DMS153 treated with DMSO at 0.1 percent for 48 hours (cell line): Measurements from ENCODE around the gene EXOG.

ENCODE experiments used
- DNase-seq: peaks from one replicate; lab custom pipeline; 2025; ENCODE audit not compliant: unreplicated experiment; lab: John Stamatoyannopoulos, UW

The EXOG gene

DNA sequence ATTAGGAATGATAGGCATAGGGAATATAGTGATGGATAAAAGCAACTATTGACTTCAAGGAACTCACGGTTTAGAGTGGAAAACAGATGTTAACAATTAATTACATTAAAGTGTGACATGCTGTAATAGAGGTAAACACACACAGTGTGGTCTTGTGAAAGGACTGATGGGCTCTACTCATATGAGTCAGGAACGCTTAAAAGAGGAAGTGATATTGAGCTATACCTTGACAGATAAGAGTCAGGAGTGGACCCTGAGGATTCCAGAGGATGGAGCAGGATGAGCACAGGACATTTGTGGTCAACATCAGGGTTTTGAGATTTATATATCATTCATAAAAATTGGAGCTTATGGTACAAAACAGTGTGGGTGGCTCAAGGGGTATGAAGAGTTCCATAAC, 11.0 kb downstream of the EXOG start:
- no peak for DNase-seq

DNA sequence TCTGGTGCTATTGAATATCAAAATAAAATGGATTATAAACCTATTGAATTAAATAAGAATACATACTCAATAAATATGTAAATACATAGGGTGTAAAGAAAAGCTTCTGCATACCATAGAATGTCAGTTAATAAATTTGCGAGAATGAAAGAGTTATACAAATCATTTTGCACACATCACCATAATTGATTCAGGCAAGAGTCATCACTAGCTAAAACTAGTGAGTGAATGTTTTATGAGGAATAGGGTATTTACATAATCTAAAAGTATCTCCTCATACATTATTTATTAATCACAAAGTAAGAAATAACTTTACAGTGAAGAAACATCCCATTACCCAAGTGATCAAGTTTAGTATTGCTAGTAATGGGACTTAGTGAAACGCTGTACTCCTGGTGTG, 13.6 kb downstream of the EXOG start:
- DNase-seq = no peak

DNA sequence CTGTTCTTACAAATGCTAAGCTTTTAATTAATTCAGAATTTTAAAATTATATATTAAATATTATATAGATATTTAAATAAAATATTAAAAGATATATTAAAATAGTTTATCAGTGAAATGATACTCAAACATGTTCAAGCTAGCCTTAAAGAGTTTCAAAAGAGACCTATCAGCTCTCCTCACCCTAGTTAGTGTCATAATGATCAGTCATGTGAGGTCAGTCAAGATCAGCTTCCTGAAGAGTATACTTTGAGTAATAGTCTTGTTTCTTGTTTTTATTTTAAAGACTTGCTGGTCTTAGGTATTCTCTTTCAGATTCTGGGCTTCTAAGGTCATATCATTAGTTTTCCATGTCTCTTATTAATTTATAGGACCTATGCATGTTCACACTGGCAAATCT, 14.5 kb downstream of the EXOG start:
- DNase-seq = no peak

DNA sequence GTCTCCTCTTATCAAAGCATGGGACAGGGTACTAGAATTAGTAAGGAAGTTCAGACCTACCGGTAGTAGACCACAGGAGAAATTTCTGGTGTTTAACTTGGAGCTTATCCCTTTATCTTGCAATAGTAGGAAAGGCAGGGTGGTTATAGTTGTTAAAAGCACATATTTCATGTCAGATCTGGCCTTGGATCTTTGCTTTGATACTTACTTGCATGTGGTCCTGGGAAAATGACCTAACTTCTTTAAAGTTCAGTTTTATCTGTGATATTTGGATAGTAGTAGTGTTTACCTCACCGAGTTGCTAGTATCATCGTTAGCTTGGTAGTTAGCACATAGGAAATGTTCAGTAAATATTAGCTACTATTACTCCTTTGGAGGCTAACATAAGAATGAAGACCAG, 15.4 kb downstream of the EXOG start:
- no peak for DNase-seq

DNA sequence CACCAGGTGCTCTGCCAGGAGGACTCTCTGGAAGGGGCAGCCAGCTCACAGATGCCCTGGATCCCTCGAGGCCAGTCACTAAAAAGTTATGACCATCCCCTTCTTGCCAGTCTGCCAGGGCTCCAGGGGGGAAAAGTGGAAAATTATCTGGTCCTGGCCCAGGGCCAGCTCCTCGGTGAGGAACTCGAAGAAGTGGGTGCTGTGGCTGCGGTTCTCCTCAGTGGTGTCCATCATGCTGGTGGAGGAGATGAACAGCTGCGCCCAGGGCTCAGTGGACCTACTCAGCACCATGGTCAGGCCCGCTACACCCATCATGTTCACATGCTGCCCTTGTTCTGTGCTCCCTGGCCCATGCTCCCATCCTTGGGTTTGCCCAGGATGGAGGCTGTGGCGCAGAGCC, 19.2 kb downstream of the EXOG start:
- DNase-seq = no peak

DNA sequence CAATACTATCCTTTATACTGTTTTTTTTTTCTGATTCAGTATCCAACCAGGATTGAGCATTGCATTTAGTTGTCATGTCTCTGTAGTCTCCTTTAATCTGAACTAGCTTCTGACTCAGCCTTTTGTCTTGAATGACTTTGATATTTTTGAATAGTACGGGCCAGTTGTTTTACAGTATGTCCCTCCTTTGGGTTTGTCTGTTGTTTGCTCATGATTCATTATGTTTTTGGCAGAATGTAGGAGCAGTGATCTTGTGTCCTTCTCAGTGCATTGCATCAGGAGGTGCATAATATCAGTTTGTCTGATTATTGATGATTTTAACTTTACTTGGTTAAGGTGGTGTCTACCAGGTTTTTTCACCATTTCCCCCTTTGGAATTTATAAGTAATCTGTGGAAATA, 20.5 kb downstream of the EXOG start:
- no peak for DNase-seq

DNA sequence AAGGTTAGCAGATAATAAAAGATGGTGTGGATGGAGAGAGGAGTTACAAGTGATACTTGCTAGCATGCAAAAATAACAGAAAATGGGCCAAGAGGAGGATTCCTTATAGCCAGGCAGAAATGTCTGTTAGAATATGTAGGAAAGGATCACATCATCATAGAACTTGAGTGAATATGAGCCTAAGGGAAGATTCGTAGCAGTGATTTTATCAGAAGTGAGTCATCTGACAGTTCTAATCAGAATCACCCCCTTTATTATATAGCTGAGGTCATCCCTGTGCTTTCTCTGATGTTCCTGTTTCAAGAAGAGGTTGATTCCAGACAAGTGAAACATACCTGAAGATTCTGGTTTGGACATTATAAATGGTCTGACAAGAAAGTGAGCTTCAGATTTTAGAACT, 22.9 kb downstream of the EXOG start:
- DNase-seq = no peak

DNA sequence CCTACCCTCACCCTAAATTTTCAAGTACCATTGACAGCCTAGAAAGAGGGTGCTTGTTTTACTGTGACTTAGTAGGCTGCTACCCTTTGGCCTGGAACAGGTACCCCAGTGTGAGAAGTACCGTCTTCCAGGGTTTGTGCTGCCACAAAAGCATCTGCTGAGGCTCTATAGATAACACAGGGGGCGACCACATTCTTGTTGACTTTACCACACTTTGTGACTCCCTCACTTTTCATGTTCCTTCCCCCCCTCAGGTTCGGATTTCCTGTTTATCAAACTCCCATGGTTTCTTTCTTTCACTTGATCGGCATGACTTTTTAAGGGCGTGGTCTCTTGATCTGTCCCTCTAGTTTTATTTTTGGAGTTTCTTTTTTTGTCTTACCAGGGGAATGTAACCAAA, 23.5 kb downstream of the EXOG start:
- no peak for DNase-seq

DNA sequence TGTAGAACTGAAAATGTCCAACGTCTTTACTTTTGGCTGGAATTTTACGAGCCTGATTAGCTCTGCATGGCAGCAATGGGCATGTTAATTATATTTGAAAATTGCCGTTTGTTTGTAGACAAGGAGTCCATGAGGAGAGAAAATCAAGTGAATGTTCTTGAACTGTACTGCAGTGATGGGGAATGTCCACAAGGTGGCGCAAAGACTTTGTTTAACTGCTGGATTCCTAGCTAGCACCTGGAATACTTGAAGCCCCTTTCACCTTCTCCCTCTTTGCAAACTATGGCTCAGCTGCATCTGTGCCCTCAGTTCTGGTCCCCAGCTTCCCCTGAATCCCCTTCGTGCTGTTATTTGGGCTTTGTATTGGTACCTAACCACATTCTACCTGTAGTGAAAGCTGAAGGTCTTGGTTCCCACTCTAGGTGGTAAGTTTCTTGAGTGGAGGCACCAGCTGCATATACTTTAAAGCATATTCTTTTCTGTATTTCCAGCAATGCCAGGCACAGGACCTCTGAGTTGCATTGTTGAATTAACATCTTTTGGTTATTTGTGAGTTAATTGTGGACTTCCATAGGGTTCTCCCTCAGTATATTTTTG, 25.3 kb downstream of the EXOG start:
- no peak for DNase-seq

DNA sequence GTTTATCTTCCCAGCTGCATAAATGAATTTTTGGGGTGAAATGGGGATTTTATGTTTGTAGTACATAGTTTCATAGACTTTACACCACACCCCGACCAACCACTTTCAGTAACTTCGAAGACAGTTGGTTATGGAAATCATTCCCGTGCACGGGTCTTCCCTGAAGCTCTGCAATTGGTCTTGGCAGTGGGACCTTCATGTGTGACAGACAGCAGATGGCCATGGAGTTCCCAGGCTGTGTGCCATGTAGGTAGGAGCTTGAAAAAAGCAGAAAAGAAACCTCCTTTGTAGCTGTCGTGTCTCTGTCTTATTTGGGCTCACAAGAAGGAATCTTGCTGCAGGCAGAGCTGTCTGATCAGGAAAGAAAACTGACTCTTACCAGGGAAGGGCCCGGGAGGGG, 25.9 kb downstream of the EXOG start:
- no peak for DNase-seq

DNA sequence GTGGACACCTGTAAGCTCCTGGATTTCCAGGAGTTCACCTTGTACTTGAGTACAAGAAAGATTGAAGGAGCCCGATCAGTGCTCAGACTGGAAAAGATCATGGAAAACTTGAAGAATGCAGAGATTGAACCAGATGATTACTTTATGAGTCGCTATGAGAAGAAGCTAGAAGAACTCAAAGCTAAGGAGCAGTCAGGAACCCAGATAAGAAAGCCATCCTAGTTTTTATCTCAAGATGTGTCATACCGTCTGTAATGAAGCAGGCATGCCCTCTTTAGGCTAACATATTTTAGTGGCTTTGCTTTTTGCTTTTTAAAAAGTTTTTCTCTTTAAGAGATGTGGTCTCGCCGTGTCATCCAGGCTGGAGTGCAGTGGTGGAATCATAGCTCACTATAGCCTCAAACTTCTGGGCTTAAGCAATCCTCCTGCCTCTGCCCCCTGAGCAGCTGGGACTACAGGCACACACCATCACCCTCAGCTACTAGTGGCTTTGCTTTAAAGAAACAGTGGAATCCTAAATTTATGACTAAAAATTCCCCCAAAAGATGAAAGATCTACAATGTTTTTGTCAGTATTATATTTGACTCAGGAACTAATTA, 28.1 kb downstream of the EXOG start:
- DNase-seq = no peak

DNA sequence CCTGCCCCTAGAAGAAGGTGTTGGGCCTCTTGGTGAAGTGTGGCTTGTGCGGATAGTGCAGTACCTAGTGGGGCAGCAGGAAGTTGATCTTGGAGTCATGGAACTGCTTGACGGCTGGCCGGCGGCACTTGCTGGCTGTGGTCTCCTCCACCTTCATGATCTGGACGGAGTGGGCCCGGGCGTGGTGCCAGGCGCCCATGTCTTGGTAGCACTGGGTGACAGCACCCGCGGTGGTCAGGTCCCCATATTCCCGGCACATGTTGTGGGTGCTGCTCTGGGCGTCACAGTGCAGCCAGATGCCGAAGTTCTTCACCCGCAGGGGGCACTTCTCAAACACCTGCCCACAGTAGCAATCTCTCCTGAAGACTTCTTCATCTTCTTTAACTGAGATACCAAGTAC, 30.7 kb downstream of the EXOG start:
- DNase-seq = no peak

DNA sequence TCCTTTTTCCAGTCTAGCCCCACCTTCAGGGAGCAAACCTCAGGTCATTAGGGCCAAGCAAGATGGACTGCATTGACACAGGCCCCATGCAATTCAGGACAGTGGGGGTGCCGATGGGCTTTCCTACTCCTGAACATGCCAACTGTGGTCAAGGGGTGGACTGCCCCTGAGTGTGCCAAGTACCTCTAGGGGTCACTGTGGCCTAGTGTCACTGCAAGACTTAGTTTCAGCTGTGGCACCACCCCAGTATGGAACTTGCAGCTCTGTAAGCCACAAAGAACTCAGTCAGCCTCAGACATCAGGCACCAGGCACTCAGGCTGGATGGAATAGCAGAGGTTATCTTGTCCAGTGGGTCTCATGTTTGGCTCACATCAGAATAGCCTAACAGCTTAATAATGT, 32.3 kb downstream of the EXOG start:
- DNase-seq = no peak

DNA sequence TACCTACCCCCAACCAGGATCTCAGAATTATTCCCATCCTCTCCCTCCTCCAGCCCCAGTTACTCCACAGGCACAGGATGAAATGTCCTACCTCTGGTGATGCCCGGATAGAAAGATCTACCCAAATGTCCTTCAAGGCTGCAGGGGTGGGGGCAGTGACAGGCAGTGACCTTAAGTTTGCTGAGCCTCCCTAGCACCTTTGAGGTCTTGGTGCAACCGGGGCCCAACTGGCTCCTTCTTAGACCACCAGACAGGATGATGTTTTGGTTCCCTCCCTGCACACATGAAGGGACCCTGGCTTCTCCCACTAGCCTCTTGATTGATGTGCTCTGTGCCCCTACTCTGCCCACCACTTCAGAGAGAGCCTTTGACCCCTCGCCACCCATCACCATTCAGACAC, 36.4 kb downstream of the EXOG start:
- no peak for DNase-seq

DNA sequence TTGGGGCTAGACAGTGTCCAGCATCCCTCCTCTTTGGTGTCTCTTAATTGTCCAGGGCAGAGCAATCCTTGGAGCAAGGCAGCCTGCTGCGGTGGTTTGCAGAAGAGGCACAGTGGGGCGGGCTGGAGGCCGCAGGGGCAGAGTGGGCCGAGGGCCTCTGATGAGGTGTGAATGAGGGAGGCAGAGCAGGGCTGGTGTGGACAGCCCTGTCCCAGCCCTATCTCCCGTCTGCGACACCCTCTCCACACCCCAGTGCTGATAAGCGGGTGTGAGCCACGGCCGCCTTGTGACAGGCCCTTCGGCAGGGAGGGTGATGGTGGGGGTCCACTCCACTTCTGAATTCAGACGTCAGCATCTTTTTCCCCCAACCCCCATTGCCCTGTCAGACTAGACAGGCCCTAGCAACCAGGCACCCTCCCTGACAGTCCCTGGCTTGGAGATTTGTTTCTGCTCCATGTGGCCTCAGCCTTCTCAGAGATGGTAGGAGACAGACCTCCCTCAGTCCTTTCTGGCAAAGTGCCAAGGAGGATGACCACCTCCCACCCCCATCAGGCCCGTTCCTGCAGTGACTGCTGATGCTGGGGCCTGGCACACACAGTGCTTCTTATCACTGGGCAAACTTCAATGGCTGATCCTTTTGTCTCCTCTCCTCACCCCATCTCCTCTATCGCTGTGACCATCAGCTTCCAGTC, 37.3 kb downstream of the EXOG start:
- no peak for DNase-seq

DNA sequence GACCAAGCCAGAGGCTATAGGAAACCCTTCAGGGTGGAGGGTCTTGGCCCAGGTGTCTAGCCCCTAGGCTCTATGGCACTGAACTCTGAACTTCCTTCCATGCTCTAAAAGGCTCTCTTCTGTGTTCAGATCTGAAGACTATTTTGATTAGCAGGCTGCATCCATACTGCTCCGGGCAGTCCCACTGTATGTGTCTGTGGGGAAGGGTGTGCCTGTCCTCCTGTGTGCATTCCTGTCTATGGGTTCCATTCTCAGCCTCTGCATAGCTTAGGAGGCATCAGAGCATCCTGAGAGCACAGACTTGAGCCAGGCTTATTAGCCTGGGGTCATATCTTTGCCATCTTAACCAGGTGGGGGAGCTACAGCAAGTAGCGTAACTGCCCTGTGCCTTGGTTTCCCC, 38.0 kb downstream of the EXOG start:
- DNase-seq = no peak

DNA sequence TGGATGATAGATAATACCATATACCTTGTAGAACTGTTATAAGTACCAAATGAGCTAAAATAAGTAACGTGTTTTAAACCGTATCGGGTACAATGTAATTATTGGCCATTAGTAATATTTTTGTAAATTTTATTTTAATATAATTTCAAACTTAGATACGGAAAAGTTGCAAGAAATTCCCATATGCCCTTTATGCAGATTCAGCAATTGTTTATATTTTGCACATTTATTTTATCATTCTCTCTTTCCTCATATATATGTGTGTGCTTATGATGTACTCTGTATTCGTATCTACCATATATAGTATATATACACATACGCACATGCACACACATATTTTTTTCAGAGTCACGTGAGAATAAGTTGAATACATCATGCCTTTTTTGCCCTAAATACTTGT, 38.5 kb downstream of the EXOG start:
- DNase-seq = no peak

DNA sequence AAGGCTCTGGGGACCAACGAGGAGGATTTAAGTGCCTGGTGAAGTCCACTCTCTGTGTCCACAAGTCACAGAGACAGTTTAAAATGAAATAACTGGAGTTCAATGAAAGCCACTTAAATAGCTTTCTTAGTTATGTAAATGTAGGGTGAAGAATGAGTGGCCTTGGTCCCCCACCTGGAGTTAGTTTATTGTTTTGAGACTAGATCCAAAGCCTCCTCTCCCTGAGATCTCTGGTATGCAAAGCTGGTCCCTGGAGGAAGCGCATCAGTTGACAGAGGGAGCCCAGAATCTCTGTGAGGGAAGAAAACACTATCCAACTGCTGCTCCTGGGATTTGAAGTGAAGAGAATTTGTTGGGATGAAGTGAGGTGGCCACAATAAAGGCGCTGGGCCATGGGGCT, 40.5 kb downstream of the EXOG start:
- no peak for DNase-seq

DNA sequence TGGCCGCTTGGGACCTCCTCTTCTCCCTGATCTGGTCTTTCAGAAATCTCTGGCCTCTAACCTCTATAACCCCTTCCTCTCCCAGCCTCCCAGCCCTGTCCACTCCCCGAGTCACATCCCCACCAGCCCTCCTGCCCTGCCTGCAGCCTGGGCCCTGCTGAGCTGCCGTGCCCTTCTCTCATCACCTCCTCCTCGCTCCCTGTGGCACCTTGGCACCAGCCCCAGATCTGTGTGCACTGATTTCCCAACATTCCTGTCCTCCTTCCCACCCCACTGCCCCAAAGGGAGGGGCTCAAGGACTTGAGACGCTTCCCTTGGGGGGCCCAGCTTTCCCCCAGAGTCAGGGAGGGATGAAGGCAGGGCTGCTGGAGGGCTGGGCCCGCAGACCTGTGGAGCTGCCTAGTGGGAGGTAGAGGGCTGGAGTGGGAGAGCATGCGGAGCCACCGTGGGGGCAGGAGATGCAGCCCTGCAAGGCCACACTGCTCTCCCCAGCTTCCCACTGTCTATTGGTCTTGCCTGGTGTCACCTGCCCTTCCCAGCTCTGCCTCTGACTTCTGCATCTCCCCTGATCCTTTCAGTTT, 42.7 kb downstream of the EXOG start:
- DNase-seq = no peak

DNA sequence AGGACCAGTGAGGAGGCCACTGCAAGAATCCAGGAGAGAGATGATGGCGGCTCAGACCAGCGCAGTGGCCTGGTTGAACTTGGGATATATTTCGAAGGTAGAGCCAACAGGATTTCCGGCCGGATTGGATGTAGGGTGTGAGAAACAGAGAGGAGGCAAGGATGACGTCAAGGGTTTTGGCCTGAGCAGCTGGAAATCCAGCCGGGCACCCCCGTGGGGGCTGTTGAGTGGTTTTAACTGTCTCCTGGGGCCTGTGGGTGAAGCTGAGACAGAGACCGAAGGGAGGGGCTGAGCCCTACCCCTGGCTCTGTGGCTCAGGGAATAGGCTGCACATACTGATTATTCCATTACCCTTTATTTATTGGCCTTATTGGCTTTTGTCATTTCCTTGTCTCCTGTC, 45.7 kb downstream of the EXOG start:
- DNase-seq = no peak

DNA sequence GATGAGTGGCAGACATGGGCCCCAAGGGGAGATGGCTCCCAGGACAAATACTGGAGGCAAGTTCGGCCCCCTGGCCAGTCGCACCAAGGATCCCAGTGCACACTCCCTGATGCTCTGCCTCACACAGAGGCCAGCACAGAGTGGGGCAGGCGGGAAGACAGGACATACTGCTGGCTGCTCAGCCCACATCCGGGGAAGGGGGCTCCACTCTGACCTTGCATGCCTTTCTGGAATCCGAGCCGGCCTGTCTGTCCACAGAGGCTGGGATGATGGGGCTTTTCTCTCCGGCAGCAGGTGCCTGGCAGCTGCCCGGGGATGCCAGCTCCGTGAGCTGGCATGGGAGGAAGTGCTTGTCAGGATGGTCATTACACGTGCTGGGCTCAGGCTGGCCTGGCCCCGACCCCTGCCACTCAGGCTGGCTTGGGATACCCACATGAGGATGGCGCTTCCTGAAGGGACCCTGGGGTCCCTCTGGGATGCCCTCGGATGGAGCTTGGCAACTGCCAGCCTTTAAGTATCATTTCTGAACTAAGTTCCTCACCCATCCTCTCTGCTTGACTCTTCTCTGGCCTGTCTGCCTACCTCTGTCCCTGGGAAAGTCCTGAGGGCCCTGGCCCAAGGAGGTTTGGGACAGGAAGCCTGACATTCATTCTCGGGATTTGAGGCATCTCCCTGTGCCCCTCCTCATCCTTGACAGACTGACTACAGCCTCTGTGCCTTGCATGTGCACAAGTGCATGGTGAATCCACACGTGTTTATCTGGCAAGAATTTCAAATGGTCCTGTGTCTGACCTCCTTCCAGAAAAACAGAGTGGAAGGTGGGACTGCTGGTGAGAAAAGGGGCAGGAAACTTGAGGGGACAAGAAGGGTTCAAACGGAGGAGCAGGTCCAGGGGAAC, 46.5 kb downstream of the EXOG start:
- no peak for DNase-seq

DNA sequence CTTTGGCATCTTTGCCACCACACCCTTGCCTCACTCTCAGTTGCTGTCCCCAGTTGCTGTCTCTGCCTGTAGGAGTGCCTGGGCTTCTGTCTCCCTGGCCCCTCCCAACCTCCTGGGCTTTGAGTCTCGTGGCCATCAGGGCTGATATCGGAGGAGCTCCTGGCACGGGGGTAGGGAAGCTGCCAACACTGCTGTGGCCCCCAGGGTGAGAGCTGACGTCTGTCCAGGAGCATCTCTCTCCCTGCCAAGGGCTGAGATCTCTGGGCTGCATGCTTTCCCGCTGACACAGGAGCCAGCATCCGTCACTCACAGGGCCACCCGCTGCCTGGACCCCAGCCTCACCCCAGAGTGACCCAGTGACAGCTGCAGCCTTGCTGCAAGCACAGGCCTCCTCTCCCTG, 47.4 kb downstream of the EXOG start:
- DNase-seq = no peak
